ENCODE data around the gene SIGLEC7.

GRCh38 chr19:51135986-51136762, 5.9 kb upstream of the SIGLEC7 start:
- TF ChIP-seq CTCF (IDR thresholded peaks at IDR 0.05; ENCODE audit: poor library complexity, severe bottlenecking) = no peak
- TF ChIP-seq REST (IDR thresholded peaks at IDR 0.05; ENCODE audit: borderline replicate concordance) = no peak
- no peak for TF ChIP-seq EZH2 (IDR thresholded peaks at IDR 0.05; ENCODE audit: borderline replicate concordance, insufficient read depth, low read length, poor library complexity, severe bottlenecking)
- no peak for TF ChIP-seq RAD21 (conservative IDR thresholded peaks at IDR 0.05)
- TF ChIP-seq POLR2AphosphoS5 (IDR thresholded peaks at IDR 0.05) = no peak
- TF ChIP-seq EP300 (conservative IDR thresholded peaks at IDR 0.05; ENCODE audit: poor library complexity, severe bottlenecking) = no peak

Data from neural cell (in vitro differentiated cells).